Fibroblast of skin of scalp (primary cell): ENCODE data around the gene DICER1.
A peak's percentile ranks its signal among the peaks of the same experiment; 100 is the strongest.
"Not testable (repeated sequence)": the region's sequence is repeated elsewhere in the genome, so short reads cannot be mapped to it uniquely, and the experiment has no call there.

Source experiments
- DNase-seq: peaks from one replicate; pipeline ENCODE4 v3.0.0-alpha.2; 2013

Gene DICER1

GRCh38 chr14:95146079-95146771 lies 11.1 kb downstream of the DICER1 start:
- DNase-seq, result no peak

- DNase-seq, result no peak
These were observed 12.5 kb downstream of the DICER1 start for GRCh38 chr14:95144849-95145248.

DNA sequence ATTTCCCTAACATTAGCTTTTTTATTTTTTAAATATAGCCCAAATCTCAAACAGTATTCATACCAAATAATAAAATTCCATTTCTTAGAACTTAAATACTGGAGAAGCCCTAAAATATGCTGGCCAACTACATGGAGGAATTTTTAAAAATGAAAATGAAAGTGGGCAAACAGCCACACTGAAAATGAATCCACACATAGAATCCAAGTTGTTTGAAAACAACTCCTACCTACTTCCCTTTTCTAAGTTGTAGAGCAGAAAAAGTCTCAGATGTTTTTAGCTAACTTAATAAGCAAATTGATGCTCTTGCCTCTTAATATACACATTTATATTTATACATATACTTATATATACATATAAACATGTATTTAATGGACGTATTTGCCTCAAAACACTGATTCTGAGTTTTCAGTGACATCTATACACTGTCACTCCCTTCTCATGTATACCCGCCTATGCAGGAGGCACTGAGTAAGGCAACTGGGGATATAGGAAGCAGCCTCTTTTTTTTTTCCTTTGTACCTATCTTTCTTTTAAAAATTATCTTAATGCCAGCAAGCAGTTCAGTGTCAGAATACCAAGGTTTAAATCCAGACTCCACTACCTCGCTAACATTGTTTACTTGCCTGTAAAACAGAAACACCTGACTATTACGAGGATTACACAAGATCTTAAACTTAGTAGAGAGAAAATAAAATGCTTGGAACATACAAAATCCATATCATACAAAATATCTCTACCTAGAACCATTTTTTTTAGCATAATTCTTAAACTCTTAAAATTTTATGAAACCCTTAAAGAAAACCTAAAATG lies 13.3 kb downstream of the DICER1 start:
- peak; percentile 35 for DNase-seq

DNA sequence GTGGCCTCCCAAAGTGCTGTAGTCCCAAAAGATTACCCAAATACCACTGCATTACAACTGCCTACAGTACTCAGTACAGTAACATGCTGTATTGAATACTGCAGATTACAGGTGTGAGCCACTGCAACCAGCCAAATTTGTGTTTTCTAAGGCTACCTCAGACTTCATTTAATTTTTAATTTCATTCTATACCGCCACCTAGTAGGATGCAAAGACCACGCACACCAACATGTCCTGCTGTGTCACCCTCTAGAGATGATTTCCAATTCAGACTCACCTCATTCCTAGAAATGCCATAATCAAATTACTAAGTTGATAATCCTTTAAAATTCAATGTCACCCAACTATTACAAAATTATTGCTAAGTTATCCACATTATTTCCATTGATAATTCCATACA lies 15.1 kb downstream of the DICER1 start:
- DNase-seq, result no peak

GRCh38 chr14:95141684-95142083 lies 15.6 kb downstream of the DICER1 start:
- no peak for DNase-seq

DNA sequence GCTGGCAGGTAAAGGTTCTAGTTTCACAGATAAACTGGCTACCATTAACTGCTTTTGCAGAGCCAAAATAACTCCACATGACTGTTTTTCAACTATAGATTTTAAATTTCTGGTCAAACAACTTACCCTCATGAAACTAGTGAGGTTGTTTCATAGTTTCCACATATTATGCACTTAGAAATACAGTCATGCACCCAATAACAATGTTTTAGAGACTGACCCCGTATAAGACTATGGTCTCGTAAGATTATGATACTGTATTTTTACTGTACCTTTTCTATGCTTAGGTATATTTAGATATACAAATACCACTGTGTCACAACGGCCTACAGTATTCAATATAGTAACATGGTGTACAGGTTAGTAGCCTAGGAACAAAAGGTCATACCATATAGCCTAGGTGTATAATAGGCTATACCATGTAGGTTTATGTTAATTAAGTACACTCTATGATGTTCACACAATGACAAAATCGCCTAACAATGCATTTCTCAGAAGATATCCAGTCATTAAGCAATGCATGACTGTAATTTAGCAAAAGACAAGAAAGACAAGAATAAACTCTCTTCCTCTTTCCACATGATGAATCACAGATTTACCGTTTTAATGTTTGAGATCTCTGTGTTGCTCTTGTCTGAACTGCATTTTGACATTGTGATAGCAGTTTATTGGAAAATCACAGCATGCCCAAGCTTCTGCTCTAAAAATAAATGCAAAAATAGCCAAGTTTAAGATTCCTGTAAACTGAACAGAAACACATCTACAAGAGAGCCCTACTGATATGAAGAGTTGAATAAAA lies 17.1 kb downstream of the DICER1 start:
- DNase-seq, result no peak

DNA sequence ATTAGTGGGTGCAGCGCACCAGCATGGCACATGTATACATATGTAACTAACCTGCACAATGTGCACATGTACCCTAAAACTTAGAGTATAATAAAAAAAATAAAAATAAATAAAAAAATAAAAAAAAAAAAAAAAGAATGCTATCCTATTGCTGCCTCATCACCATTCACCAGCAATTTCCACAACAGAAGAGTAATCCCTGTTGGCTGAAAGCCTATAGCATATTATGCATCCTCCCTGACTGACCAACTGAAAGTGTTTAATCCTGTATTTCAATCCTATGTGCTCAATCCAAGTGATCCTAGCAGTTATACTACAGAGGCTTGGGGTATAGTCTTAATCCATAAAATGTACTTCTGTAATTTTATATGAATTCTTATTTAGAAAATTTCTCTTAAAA lies 18.5 kb downstream of the DICER1 start:
- no peak for DNase-seq

DNA sequence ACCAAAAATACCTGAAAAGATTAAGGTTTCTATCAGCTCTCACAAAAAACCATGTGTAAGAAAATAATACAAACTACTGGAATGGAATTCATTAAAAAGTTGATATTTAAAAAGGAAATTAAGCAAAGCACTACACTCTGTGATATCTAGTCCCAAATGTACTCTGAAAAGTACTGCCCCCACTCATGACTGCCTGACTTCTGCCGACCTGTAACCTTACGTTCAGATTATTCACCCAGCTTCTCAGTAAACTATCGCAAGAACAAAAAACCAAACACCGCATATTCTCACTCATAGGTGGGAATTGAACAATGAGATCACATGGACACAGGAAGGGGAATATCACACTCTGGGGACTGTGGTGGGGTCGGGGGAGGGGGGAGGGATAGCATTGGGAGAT lies 18.9 kb downstream of the DICER1 start:
- DNase-seq, result not testable (repeated sequence)

DNA sequence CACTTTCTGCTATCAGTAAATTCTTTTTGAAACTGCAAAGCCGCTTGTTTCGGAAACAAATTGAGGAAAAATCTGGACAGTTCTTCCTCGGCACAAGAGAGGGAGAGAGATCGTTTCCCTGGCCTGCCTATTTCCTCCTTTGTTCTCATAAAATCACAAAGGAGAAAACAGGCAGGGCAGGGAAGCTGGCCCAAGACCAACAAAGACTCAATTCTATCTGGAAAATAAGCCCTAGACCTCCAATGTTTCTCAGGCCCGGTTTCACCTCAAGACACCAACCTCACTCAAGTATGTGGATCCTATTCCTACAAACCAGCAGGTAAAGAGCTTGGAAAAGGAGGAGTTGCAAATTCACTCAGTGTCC lies 19.5 kb downstream of the DICER1 start:
- DNase-seq, result no peak

GRCh38 chr14:95137164-95137803 lies 20.0 kb downstream of the DICER1 start:
- DNase-seq, result no peak

- no peak for DNase-seq
These were observed 20.7 kb downstream of the DICER1 start for GRCh38 chr14:95136631-95137030.

DNA sequence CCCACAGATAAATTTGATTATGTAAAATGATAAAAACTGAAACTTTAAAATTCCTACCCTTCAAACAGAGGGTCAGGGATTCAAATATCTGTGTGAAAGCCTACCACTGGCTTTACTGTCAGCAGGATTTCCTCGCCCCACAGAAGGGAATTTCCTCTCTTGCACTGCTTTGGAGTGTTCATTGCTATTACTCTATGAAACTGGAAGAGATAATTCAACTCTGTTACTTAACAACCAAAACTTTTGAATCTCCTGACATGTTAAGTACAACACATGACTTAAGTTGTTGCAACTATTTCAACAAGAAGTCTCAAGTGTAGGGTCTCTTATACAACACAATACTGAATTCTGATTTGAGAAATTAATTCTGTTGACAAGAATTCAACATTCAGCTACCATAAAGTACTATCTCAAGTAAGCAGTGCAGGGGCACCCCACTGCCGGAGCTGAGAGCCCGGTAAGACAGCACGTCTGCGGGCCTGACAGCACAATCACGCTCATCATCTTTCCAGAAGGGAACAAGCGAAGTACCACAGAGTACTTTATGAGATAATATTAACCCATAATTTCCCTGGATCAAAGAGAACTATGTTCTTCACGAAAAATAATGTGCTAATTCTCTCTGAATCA lies 22.9 kb downstream of the DICER1 start:
- no peak for DNase-seq

GRCh38 chr14:95133282-95133681 lies 24.0 kb downstream of the DICER1 start:
- no peak for DNase-seq

GRCh38 chr14:95132760-95133159 lies 24.6 kb downstream of the DICER1 start:
- DNase-seq, result no peak

DNA sequence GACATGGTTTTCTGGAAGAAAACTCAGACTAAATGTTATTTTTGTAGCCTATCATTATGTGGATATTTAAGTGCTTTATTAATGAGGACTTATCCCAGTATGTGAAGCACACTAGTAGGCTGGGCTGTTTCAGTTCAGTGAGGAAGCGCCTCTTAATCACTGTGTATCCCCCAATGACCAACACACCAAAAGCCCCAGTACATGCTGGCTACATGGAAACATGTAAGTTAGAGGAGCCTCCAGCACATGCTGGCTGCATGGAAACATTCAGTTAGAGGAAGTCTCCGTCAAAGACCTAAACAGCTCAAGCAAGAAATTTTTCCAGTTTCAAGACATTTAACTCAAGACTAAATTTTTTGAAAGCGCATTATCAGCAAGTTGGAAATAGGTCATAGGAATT lies 26.8 kb downstream of the DICER1 start:
- DNase-seq, result no peak

DNA sequence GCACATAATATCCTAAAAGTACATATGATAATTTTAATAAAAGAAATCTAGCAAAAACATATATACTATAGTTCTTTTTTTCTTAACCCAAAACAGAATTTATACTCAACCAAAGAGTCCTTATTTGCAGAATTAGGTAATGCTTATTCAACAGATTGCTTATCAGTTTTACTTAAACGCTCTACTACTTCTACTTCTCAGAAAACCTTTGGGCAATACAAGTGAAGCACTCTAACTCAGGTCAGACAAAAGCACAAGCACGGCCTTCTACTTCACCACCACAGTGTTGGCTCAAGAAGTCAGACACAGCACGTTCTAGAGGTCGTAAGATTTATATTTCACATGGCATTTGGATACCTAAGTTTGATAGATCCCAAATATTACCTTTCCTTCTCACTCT lies 29.2 kb downstream of the DICER1 start:
- no peak for DNase-seq

DNA sequence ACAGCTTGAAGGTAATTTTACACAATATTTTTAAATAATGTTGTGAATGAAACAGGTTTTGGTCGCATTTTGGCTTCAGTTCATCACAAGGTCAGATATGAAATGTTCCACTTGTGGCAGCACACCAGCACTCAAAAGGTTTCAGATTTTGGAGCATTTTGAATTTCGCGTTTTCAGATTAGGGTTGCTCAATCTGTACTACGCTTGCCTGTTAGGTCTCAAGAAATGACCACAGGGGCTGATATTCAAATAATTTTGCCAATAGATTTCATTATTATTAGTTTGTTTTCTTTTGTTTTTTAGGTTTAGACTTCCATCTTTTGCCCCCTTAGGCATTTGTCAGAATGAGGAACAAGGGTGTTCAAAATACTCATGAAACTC lies 29.8 kb downstream of the DICER1 start:
- no peak for DNase-seq

DNA sequence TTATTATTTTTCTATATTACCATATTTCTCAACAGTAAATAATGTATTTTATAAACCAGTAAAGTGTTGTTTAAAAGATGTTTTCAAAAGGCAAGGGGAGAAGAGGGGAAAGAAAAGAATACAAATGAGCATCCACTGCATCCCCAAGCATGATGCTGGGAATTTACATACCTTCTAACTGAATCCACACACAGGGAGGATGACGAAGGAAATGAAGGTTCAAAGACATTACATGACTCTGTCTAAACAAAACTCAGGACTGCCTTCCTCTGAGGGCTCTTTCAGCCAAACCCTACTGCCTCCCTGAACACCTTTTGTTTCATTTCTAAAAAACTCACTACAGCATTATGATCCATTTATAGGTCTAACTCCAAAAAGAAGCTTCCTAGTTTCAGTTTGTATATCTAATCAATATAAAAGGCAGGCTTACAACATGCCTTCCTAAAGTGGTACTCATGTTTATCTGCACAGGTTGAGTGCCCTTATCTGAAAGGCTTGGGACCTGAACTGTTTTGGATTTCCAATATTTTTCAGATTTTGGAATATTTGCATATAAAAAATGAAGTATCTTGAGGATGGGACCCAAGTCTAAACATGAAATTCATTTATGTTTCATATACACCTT lies 30.3 kb downstream of the DICER1 start:
- no peak for DNase-seq

DNA sequence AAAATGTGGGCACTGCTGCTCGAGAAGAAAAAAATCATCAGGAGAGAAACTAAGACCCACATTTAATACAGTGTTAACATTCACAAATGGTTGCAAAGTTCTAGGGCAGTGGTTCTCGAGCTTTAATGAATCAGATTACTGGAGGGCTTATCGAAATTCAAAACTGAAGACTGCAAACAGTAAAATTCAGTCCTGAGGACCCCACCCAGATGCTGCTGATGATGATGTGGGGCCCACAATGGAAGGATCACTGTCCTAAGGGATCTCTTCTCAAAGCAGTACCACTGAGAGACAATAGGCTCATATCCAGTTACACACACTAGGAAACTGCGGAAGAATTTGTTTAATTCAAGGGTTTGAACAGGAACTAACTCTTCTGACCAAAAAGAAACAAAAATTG lies 31.4 kb downstream of the DICER1 start:
- DNase-seq, result no peak

DNA sequence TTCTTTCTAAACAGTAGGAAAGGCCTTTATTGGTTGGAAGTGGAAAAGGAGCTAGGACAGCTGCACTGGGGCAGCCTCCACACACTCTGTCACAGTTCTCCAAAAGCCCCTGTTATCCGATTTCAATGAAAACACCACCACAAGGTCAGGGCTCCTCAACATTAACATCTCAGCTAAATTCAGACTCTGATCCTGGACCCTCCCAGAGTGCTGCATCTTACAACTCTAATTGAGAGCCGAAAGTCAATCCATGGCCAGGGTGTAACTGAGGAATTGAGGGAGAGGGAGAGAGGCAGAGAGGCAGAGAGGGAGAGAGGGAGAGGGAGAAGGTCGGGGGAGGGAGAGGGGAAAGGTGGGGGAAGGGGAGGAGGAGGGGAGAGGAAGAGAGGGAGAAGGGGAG lies 32.1 kb downstream of the DICER1 start:
- DNase-seq, result no peak

- no peak for DNase-seq
These were observed 33.3 kb downstream of the DICER1 start for GRCh38 chr14:95123891-95124579.

DNA sequence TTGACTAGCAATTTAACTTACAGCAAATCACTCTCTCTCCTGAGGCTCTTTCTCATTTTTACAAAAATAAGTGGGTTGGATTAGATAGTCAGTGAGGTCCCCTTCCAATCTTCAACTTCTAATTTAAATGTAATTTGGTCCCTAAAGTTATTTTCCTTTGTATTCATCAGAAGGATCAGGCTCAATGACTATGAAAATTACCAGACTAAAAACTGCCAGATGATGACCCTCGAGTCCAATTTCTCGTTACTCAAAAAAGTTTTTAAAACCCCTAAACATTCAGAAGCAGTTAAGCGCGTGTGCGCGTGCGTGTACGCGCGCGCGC lies 34.7 kb downstream of the DICER1 start:
- DNase-seq, result no peak
